ENCODE data around the gene CCDC88C.

The CCDC88C gene

GRCh38 chr14:91303091-91303923 is 114.3 kb downstream of the CCDC88C start:
- DNase-seq, result no peak

- no peak for DNase-seq
These were observed 115.2 kb downstream of the CCDC88C start for GRCh38 chr14:91302391-91302790.

- DNase-seq, result no peak
These were observed 116.7 kb downstream of the CCDC88C start for GRCh38 chr14:91300957-91301356.

GRCh38 chr14:91300283-91300895 is 117.2 kb downstream of the CCDC88C start:
- no peak for DNase-seq

DNA sequence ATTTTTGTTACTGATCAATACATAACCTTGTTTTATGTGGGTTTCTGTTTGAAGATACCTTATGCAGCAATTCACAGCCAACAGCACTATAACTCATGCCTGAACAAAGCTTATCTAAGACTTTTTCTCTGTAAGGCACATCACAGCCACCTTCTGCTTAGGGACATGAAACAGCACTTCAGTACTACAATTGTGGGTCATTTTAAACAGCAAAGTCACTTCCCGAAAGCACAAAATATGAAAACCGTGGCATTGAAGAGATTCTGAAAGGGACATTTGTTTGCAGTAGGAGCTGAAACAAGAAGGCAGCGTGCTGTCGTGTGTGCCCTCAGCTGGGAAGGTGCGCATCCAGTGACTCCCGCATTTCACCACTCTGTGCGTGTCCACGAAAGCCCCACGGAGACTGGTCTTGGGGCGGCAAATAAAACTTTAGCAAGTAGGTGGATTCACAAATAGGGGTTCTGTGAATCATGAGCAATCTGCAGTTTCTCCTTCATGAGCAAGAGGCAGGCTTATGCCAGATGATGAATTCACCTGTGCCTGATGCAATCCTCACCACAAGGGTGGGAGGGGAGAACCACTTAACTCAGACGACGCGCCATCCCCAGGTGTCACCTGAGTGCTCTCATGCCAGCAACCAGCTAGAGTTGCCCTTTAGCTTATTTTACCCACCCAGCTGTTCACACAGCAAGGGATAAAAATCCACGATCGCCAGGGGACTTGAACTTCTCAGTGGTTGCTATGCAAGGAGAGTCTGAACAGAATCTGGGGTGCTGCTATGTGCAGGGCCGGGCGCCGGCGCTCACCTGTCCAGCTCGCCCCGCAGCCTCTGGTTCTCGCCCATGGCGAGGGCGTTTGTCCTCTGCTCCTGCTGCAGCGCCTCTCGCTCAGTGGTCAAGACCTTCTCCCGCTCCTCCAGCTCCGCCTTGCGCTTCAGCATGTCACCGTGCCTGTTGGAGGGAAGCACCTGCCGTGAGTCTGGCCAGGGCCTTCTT is 118.2 kb downstream of the CCDC88C start:
- DNase-seq, result peak; percentile 75

GRCh38 chr14:91298576-91298975 is 119.0 kb downstream of the CCDC88C start:
- DNase-seq, result no peak

- no peak for DNase-seq
These were observed 120.4 kb downstream of the CCDC88C start for GRCh38 chr14:91297081-91297711.

DNA sequence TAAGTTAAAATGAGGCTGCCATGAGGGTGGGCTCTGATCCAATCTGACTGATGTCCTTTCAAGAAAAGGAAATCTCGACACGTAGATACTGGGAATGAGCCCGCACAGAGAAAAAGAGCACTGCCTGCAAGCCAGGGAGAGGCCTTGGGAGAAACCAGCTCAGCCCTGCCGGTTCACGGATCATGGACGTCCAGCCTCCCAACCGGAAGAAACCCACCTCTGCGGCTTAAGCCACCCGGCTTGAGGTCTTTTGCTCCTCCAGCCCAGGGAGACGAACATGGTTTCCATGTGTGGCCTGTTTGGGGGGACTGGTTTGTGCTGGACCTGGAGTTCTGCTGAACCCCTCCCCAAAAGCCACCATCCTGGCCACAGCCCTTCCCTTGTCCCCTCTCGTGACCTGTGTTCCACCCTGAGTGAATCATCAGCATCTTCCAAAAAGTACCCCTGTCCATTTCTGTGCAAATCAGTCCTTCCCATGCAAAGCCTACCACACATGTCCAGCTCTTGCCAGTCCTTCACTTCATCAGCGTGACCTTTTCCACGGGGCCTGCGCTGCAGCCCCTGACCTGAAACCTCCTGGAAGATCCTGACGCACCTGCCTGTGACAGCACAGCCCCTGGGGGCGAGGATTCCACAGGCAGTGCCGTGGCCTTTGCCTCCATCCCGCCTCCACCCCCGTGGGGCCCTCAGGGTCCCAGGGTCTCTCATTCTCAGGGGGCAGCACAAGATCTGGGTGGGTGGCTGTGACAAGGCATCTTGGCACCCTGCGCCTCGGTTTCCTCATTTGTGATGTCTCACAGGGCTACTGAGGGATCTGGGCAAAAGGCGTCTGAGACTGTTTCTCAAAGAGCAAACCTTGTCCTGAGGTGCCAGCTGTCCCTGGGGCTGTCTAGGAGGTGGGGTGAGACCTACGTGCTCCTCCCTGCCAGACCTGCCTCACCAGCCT is 121.5 kb downstream of the CCDC88C start:
- DNase-seq, result no peak

DNA sequence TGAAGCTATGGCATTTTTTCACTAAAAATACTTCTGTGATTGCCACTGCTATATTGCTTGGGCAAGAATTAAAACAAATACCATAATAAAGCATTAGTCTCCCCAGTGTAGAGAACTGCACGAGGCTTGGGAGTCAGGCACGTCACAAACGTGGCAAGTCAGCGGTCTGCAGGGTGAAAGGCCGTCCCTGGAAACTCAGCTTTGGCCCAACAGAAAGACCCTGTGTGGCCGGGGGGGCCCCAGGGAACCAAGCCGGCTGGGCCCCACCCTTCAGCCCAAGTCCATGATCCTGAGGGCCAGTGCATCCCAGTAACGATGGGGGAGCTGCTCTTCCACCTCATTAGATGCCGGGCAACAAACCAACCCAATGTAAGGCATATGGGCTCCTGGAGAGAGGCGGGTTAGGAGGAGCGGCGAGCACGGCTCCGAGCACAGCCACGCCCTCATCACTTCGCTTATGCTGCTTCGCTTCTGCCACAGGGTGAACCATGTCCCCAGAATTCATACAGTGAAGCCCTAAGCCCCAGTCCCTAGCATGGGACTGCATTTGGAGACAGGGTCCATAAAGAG is 122.3 kb downstream of the CCDC88C start:
- no peak for DNase-seq

DNA sequence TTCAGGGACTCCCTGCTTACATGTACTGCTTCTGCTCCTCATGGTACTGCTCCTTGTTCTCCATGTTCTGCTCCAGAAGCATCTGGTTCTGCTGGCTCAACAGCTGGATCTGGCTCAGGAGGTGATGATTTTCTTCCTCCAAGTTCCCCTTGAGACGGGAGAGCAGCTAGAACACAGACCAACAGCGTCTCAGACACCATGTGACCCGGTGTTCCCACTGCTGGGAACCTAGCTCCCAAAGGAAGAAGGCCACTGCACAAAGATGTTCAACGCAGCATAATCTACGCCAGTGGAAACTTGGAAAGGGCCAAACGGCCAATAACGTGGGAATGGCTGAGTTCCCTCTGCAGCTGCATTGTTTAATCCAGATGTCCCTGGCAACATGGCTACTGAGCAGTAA is 123.5 kb downstream of the CCDC88C start:
- DNase-seq, result no peak

- DNase-seq, result no peak
These were observed 124.3 kb downstream of the CCDC88C start for GRCh38 chr14:91293281-91293680.

DNA sequence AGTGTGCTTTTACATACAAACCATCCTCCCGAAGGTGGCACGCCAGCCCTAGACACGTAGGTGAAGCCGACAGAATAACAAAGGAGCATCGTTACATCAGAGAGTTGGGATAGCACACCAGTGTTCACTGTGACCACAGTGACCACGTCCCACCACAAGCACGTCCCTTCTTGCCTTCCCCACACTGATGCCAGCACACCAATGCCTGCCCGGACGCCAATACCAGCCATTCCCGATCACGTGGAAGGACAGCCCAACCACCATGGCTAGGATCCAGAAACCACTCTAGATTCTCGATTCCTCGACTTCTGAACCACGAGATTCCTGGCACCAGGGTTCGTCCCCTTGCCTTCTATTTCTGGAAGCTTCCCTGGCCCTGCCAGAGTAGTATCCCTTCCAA is 125.1 kb downstream of the CCDC88C start:
- no peak for DNase-seq

- no peak for DNase-seq
These were observed 125.7 kb downstream of the CCDC88C start for GRCh38 chr14:91291786-91292405.

DNA sequence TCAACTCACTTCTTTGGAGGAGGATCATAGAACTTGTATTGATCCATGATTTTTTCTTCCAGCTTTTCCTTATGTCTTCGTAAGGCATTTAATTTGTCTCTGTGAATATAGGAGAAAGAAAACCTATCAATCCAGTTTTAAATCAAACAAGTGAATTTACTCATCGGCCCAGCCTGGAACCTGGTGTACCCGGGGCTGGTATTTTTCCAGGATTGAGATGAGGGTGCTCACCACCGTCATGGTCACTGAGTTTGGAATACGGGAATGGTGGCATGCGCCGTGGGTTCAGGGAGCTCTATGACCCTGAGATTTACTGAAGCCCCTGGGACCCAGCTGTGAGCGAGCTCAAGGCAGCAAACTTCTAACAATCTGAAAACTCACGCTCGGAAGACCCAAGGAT is 126.6 kb downstream of the CCDC88C start:
- DNase-seq, result no peak

- DNase-seq, result no peak
These were observed 128.2 kb downstream of the CCDC88C start for GRCh38 chr14:91289464-91289863.

- no peak for DNase-seq
These were observed 128.7 kb downstream of the CCDC88C start for GRCh38 chr14:91288876-91289275.

- peak; percentile 49 for DNase-seq
These were observed 131.1 kb downstream of the CCDC88C start for GRCh38 chr14:91286530-91286937.

- no peak for DNase-seq
These were observed 132.7 kb downstream of the CCDC88C start for GRCh38 chr14:91284791-91285548.

DNA sequence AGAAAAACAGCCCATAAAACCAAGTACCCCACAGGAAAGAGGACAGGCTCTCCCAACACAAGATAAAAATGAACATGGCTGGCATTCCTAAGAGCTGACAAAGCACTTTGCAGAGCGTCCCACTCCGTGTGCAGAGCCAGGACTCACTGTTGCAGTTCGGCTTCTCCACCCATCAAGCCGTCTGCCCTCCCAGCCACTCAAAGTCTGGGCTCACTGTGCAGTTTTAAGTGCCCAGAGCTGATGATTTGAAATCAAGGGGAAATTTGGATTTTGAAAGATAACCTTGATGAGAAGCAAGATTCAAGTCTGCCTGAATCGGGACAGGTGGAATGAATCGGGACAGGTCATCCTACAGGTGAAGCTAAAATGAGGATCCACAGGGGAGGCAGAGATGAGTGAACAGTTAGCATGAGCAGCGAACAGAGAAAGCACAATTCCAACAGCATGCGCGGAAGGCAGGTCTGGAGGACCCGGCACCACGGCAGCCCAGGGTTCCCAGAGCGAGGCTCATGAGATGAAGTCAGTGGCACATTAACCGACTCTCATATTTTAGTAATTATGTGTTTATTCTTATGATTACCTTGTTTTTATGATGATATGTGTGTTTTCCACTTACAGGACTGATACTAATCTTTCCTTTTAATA is 133.4 kb downstream of the CCDC88C start:
- no peak for DNase-seq
